Measurements from ENCODE around the gene MAGEA10. TPM values are rescaled to one million over a fixed set of nuclear protein-coding genes. Genes with fewer than 3 reads are reported as not detected.

The MAGEA10 gene
- total RNA-seq, 1 experiment from 2014 or later = not detected

DNA sequence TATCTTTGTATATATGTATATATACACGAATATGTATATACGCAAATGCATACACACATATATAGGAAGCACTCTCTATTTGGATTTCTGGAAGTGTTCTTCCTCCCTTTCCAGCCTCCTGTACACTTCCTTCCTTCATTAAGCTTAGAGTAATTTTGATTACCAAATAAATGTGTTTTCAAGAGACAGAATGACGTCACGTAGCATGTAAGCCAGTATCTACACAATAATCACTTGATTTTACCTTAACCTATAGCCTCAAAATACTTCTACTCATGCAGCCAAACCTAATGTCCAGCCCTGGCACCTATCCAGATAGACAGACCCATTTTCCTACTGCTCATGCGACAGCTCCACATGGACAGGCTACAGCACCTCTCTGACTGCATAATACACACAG is 29.9 kb downstream of the MAGEA10 start:
- H3K79me1 ChIP-seq (ENCODE audit: insufficient read depth, low read depth, low read length, poor library complexity, severe bottlenecking) = no peaks in the 10 kb centered on the region
- H4K20me1 ChIP-seq (ENCODE audit: control insufficient read depth, insufficient read depth, insufficient read length) = no peaks in the 10 kb centered on the region
- no peaks in the 10 kb centered on the region for H3K27me3 ChIP-seq (ENCODE audit: insufficient read depth, low read length)
- H3T11ph ChIP-seq (ENCODE audit: low read length) = no peak overlapping the region
- H2BK5ac ChIP-seq (ENCODE audit: insufficient read length, low read length) = no peak overlapping the region
- no peak overlapping the region for H4K91ac ChIP-seq (ENCODE audit: insufficient read length, low read depth, low read length)
- Mint-ChIP-seq H3K4me1 (no peaks in the 10 kb centered on the region), H3K36me3 (ENCODE audit: insufficient read depth in 1 of 3, low read depth in 3 of 3) (peaks cover 0 to 2% (median 0%) of the 10 kb centered on the region in 3 experiments; a peak in 3 of 7 replicates), H3K27ac (no peak overlapping the region), H3K9me3 (peaks cover 49 to 54% of the 10 kb centered on the region in 2 experiments), H3K4me3 (no peak overlapping the region), H3K27me3 (ENCODE audit: low read depth) (peaks cover 2% of the 10 kb centered on the region; the same call in 1 of the 2 replicates)
- no peaks in the 10 kb centered on the region for H3K4me1 ChIP-seq (ENCODE audit: insufficient read depth, low read length)
- no peaks in the 10 kb centered on the region for H3K23me2 ChIP-seq (ENCODE audit: insufficient read length, low read depth, low read length, poor library complexity, severe bottlenecking)
- no peak overlapping the region for H3K23ac ChIP-seq (ENCODE audit: insufficient read length, low read depth, low read length)
- no peak overlapping the region for H3K14ac ChIP-seq (ENCODE audit: insufficient read depth, low read length)
- no peak overlapping the region for H4K5ac ChIP-seq (ENCODE audit: insufficient read length, low read depth, low read length)
- H3K4me2 ChIP-seq (ENCODE audit: insufficient read depth, insufficient read length, low read length) = no peak overlapping the region
- H3K27ac ChIP-seq (ENCODE audit: insufficient read length, low read depth, low read length) = no peak overlapping the region
- H2AFZ ChIP-seq (ENCODE audit: low read length) = no peak overlapping the region
- H3K9me3 ChIP-seq (ENCODE audit: control insufficient read depth, low read depth, low read length) = peaks cover 43% of the 10 kb centered on the region
- H3K18ac ChIP-seq (ENCODE audit: insufficient read length, low read depth, low read length) = no peak overlapping the region
- no peak overlapping the region for H3K9ac ChIP-seq (ENCODE audit: extremely low read depth, insufficient read length, low read length)
- no peak overlapping the region for H3K56ac ChIP-seq (ENCODE audit: insufficient read length, low read depth, low read length)
- no peak overlapping the region for H2BK15ac ChIP-seq (ENCODE audit: low read depth, low read length)
- H2AK5ac ChIP-seq (ENCODE audit: insufficient read length, low read length) = no peak overlapping the region
- TF ChIP-seq CTCF (conservative IDR thresholded peaks at IDR 0.05) = no peak
- no peak overlapping the region for H2BK12ac ChIP-seq (ENCODE audit: insufficient read length, low read depth, low read length)
- H2BK120ac ChIP-seq (ENCODE audit: low read depth, low read length, poor library complexity, severe bottlenecking) = no peak overlapping the region
- H2BK20ac ChIP-seq (ENCODE audit: low read depth, low read length, poor library complexity, severe bottlenecking) = no peak overlapping the region
- H4K8ac ChIP-seq (replicated peaks; ENCODE audit: insufficient read length, low read depth, low read length) = no peak overlapping the region
- H3K4ac ChIP-seq (ENCODE audit: low read depth, low read length) = no peak overlapping the region
- no CpG with 5 or more reads among the region's 5 CpGs for WGBS (ENCODE audit: extremely low coverage, insufficient read length, low lambda C conversion rate)
- H3K79me2 ChIP-seq (ENCODE audit: insufficient read depth, low read length) = no peaks in the 10 kb centered on the region
- DNase-seq = no peak
